ENCODE measurements around the gene WDR37. TPM values are rescaled to one million over a fixed set of nuclear protein-coding genes. Genes with fewer than 3 reads are reported as not detected.
"Not testable (repeated sequence)": the region's sequence is repeated elsewhere in the genome, so short reads cannot be mapped to it uniquely, and the experiment has no call there.

WDR37 gene
- total RNA-seq, 1 experiment from 2014 or later: 5.6 TPM

DNA sequence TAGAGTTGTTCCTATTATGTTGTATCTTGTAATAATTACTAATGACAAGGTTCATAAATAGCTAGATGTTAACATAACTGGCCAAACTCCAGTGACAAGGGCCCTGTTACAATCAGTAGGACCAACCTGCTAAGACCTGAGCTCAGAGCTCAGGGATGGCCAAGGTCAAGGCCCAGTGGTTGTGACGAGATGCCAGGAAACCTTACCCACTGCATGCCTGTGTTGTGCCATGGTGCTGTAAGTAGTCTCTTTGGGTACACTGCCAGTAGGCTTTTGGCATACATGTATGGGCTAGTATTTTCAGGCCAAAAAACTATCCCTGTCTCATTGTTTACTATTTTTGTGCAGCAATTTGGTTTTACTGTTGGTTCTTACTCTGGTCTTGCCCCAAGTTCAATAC lies 22.6 kb upstream of the WDR37 start:
- Histone ChIP-seq H3K4me1 (no peaks in the 10 kb centered on the region), H3K36me3 (no peaks in the 10 kb centered on the region), H3K27me3 (no peaks in the 10 kb centered on the region), H3K4me3 (no peak overlapping the region), H3K9me3 (replicated peaks) (no peaks in the 10 kb centered on the region), H3K27ac (no peak overlapping the region)
- DNase-seq: no peak

- H3K36me3 ChIP-seq: peaks cover 2% of the 10 kb centered on the region; the same call in 1 of the 2 replicates
- no peaks in the 10 kb centered on the region for H3K4me1 ChIP-seq
- H3K4me3 ChIP-seq: no peak overlapping the region
- H3K27me3 ChIP-seq: no peaks in the 10 kb centered on the region
- no peak overlapping the region for H3K27ac ChIP-seq
- no peaks in the 10 kb centered on the region for H3K9me3 ChIP-seq (replicated peaks)
- no peak for DNase-seq
Measured at GRCh38 chr10:1034758-1035157, 21.4 kb upstream of the WDR37 start.

- Histone ChIP-seq H3K9me3 (replicated peaks) (no peaks in the 10 kb centered on the region), H3K27me3 (no peaks in the 10 kb centered on the region), H3K4me1 (no peaks in the 10 kb centered on the region), H3K36me3 (peaks cover 6% of the 10 kb centered on the region; the same call in 1 of the 2 replicates), H3K27ac (no peak overlapping the region), H3K4me3 (no peak overlapping the region)
- no peak for DNase-seq
Measured at GRCh38 chr10:1035201-1035600, 21.0 kb upstream of the WDR37 start.

DNA sequence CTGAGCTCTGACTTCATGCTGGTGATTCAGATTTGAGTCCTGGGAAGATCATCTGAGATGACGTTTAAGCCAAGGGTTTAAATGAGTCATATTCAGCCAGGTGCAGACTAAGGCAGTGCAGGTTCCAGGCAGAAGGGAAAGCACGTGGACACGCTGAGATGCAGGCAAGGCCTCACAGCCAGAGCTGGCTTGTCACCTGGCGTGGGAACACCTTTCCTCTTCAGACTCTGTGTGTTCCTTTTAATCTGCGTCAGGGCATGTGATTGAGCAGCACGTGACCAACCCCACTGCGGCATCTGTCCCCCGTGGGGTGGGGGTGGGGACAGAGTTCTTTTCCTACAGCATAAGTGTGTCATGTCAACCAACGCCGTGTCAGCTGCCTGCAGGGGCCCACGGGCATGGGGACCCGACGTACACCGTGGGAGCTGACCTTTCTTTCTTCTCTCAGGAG lies 19.8 kb upstream of the WDR37 start:
- Histone ChIP-seq H3K27me3 (no peaks in the 10 kb centered on the region), H3K27ac (no peak overlapping the region), H3K4me3 (no peak overlapping the region), H3K4me1 (no peaks in the 10 kb centered on the region), H3K36me3 (peaks cover 12% of the 10 kb centered on the region; the same call in 1 of the 2 replicates), H3K9me3 (replicated peaks) (no peaks in the 10 kb centered on the region)
- DNase-seq: no peak

DNA sequence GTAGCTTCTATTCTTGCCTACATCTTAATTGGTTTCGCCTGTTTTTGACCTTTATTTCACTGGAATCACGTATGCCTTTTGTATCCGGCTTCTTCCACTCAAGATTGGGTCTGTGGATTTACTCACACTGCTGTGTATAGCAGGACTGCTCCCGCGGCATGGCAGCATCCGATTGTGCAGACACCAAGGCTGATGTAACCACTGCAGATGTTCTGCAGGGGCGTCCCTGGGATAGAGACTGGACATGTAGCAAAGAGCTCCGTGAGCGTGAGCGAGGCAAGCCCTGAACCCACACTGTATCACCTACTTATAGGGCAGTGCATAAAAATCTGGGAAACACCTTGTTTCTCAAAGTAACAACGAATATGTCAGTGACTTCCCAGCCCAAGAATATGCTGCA lies 19.1 kb upstream of the WDR37 start:
- Histone ChIP-seq H3K27me3 (no peaks in the 10 kb centered on the region), H3K27ac (no peak overlapping the region)
- no peak for DNase-seq

GRCh38 chr10:1038769-1039168 lies 17.4 kb upstream of the WDR37 start:
- H3K27ac ChIP-seq: not testable (repeated sequence)

More for the DNA sequence above, 19.1 kb upstream of the WDR37 start:
- H3K4me3 ChIP-seq: no peak overlapping the region
- H3K4me1 ChIP-seq: no peaks in the 10 kb centered on the region
- H3K9me3 ChIP-seq (replicated peaks): no peaks in the 10 kb centered on the region
- peaks cover 13% of the 10 kb centered on the region for H3K36me3 ChIP-seq

DNA sequence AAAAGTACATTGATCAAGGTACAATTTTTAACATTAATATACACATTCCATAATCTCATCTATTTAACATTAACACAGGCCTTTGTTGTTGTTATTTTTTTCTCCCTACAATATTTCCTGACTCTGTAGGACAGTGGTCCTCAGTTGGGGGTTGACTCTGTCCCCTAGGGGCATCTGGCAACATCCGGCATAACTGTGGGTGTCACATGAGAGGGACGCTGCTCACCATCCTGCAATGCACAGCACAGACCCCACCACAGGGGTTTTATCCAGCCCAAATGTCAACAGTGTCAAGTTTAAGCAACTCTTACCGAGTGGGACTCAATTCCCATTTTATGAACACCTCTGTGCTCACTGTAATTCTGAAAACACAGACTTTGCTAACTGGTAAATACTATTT lies 16.1 kb upstream of the WDR37 start:
- H3K27ac ChIP-seq: no peak overlapping the region
- H3K4me3 ChIP-seq: no peak overlapping the region
- H3K27me3 ChIP-seq: no peaks in the 10 kb centered on the region
- H3K36me3 ChIP-seq: peaks cover 31% of the 10 kb centered on the region
- no peaks in the 10 kb centered on the region for H3K9me3 ChIP-seq (replicated peaks)
- no peak for DNase-seq
- H3K4me1 ChIP-seq: no peaks in the 10 kb centered on the region

More at GRCh38 chr10:1038769-1039168, 17.4 kb upstream of the WDR37 start:
- H3K36me3 ChIP-seq: peaks cover 30% of the 10 kb centered on the region
- H3K4me3 ChIP-seq; H3K4me1 ChIP-seq; DNase-seq; H3K9me3 ChIP-seq (replicated peaks); H3K27me3 ChIP-seq: not testable (repeated sequence)

DNA sequence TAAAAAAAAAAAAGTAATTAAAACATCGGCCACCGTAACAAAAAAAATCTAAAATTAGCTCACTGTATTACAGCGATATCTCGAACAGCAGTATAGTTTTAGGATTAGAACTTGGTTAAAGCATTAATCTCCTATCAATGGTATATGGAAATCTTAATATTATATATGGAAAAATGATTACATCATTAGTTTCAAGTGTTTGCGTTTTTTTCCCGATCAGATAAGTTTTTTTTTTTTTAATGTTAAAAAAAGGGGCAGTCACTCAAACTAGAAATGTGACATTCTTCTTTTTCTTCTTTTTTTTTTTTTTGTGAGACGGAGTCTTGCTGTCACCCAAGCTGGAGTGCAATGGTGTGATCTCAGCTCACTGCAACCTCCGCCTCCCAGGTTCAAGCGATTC lies 14.7 kb upstream of the WDR37 start:
- Histone ChIP-seq H3K36me3 (peaks cover 34% of the 10 kb centered on the region), H3K4me3 (no peak overlapping the region), H3K4me1 (no peaks in the 10 kb centered on the region), H3K9me3 (replicated peaks) (no peaks in the 10 kb centered on the region), H3K27ac (no peak overlapping the region), H3K27me3 (no peaks in the 10 kb centered on the region)
- DNase-seq: no peak

- Histone ChIP-seq H3K36me3 (peaks cover 34% of the 10 kb centered on the region), H3K4me1 (no peaks in the 10 kb centered on the region), H3K27ac (no peak overlapping the region), H3K9me3 (replicated peaks) (no peaks in the 10 kb centered on the region), H3K27me3 (no peaks in the 10 kb centered on the region), H3K4me3 (no peak overlapping the region)
- no peak for DNase-seq
Measured at GRCh38 chr10:1043532-1043995, 12.6 kb upstream of the WDR37 start.

- no peak for DNase-seq
- Histone ChIP-seq H3K9me3 (replicated peaks) (no peaks in the 10 kb centered on the region), H3K4me1 (no peaks in the 10 kb centered on the region), H3K27ac (no peak overlapping the region), H3K36me3 (peaks cover 34% of the 10 kb centered on the region), H3K4me3 (no peak overlapping the region), H3K27me3 (no peaks in the 10 kb centered on the region)
Measured at GRCh38 chr10:1044146-1044545, 12.0 kb upstream of the WDR37 start.

GRCh38 chr10:1044964-1045363 lies 11.2 kb upstream of the WDR37 start:
- no peaks in the 10 kb centered on the region for H3K27me3 ChIP-seq
- H3K36me3 ChIP-seq: peaks cover 31% of the 10 kb centered on the region
- H3K4me1 ChIP-seq: no peaks in the 10 kb centered on the region
- H3K27ac ChIP-seq: no peak overlapping the region
- H3K9me3 ChIP-seq (replicated peaks): no peaks in the 10 kb centered on the region
- no peak for DNase-seq
- H3K4me3 ChIP-seq: no peak overlapping the region

DNA sequence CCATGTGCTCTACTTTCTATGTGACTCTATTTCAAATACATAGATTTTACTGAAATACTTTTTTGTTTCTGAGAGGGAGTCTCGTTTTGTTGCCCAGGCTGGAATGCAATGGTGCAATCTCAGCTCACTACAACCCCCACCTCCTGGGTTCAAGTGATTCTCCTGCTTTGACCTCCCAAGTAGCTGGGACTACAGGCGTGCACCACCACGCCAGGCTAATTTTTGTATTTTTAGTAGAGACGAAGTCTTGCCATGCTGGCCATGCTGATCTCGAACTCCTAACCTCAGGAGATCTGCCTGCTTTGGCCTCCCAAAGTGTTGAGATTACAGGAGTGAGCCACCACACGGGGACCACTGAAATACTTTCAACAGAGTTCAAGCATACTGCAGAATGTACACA lies 10.8 kb upstream of the WDR37 start:
- Histone ChIP-seq H3K9me3 (replicated peaks) (no peaks in the 10 kb centered on the region), H3K27me3 (no peaks in the 10 kb centered on the region), H3K36me3 (peaks cover 26% of the 10 kb centered on the region), H3K27ac (no peak overlapping the region), H3K4me1 (no peaks in the 10 kb centered on the region), H3K4me3 (no peak overlapping the region)
- DNase-seq: no peak

DNA sequence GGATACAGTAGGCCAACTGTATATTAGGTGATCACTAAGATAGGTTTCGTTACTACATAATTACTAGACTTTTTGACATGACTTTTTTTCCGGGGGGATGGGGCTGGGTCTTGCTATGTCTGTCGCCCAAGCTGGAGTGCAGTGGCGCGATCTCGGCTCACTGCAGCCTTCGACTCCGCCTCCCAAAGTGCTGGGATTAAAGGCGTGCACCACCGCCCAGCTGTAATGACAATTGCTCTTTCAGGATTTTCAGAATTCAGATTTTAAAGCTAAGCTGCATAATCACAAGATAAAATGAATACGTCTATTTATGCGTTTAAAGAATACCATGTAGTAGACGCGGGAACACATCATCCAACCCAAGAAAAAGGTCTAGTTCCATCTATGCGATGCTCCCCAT lies 8.2 kb upstream of the WDR37 start:
- Histone ChIP-seq H3K27me3 (no peaks in the 10 kb centered on the region), H3K4me3 (peak overlapping the region; percentile 70), H3K27ac (peak overlapping the region; percentile 83), H3K9me3 (replicated peaks) (no peaks in the 10 kb centered on the region), H3K4me1 (no peaks in the 10 kb centered on the region), H3K36me3 (peaks cover 25% of the 10 kb centered on the region)
- DNase-seq: peak in 1 of 2 experiments; percentile 22

DNA sequence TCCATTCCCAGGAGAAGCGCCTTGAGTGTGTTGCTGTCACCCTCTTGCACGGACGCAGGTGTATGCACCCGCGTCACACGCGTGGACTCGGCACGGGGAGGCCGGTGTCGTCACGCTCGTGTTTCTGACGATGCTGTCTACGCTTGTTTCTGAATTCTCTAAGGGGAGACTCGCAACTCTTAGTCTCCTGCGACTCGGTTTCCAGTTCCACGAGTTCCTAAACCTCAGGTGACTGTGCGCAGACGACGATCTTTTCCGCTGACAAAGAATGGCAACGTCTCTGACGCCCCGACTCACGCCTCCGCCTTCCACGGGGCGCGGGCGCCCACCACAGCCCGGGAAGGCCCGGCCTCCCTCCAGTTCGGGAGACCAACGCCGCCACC lies 7.8 kb upstream of the WDR37 start:
- Histone ChIP-seq H3K4me3 (peak overlapping the region; percentile 70), H3K36me3 (peaks cover 21% of the 10 kb centered on the region), H3K4me1 (no peaks in the 10 kb centered on the region), H3K27ac (peak overlapping the region; percentile 83), H3K27me3 (no peaks in the 10 kb centered on the region), H3K9me3 (replicated peaks) (no peaks in the 10 kb centered on the region)
- DNase-seq: no peak

DNA sequence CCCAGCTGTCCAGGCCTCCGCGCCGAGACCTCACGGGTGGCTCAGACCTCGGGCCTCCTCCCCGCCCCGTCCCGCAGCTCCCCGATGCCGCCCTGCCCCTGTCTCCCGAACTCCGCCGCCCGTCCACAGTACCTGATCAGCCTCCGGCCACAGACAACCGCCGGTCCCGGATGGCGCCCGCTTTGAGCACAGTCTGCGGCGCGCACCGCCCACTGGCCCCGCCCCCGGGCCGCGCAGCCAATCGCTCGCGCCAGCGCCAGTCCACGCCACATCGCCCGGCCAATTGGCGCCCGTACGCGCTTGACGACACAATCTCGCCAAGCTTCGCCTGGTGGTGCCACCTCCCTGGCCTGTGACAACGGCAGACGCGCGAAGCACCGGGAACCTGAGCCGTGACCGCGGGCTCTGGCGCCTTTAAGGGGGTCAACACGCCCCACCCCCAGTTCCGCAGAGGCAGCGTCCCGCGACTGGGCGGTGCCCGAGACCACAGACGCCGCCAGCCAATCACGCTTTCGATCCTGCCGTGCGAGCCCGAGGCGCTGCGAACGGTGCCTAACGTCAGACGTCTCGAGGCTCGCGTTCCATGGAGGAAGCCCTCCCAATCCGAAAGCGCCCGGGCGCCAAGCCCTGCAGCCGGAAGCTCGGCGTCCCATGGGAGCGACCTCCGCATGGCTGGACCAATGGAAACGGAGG lies 7.3 kb upstream of the WDR37 start, which contains the start of gene IDI1:
Gene IDI1 (minus strand): TSS at position 388 of the 693 bp plus-strand sequence. CDS start 116 bp downstream, at position 272.
- H3K4me3 ChIP-seq: peak within 1 kb of the TSS; percentile 70
- no peaks in the 10 kb centered on the region for H3K4me1 ChIP-seq
- no peaks in the 10 kb centered on the region for H3K9me3 ChIP-seq (replicated peaks)
- peak within 1 kb of the TSS; percentile 83 for H3K27ac ChIP-seq
- H3K27me3 ChIP-seq: no peaks in the 10 kb centered on the region
- DNase-seq: peak; percentile 96 to 97
- H3K36me3 ChIP-seq: peaks cover 19% of the 10 kb centered on the region

Data from SJCRH30 (cell line).